SK-N-SH treated with all-trans-retinoic acid at 6 μM for 48 hours (cell line): Measurements from ENCODE around the gene ZFYVE21.

Experiments
- CSRNP3 ChIP-seq: fragments of 250-450 bp; sonication (Bioruptor Pico); IDR thresholded peaks from 2 replicates; pipeline ENCODE4 v1.5.1; 2021; ENCODE audit warnings: mild to moderate bottlenecking, moderate library complexity
- ISL1 ChIP-seq: fragments of 250-450 bp; sonication (Bioruptor Pico); IDR thresholded peaks from 2 replicates; pipeline ENCODE4 v2.1.2; 2022; ENCODE audit warnings: mild to moderate bottlenecking, moderate library complexity
- OSR1 ChIP-seq: fragments of 250-450 bp; sonication (Bioruptor Pico); IDR thresholded peaks from 2 replicates; pipeline ENCODE4 v1.8.0; 2022; ENCODE audit warnings: moderate library complexity, mild to moderate bottlenecking, inconsistent platforms
- PATZ1 ChIP-seq: fragments of 250-450 bp; sonication (Bioruptor Pico); IDR thresholded peaks from 2 replicates; pipeline ENCODE4 v1.8.0; 2020; ENCODE audit warnings: mild to moderate bottlenecking, moderate library complexity, borderline replicate concordance
- SNAI2 ChIP-seq: fragments of 250-450 bp; sonication (Bioruptor Pico); IDR thresholded peaks from 2 replicates; pipeline ENCODE4 v1.5.0; 2020; ENCODE audit warnings: mild to moderate bottlenecking, moderate library complexity
- TSHZ2 ChIP-seq: fragments of 250-450 bp; sonication (Bioruptor Pico); IDR thresholded peaks from 2 replicates; pipeline ENCODE4 v1.5.0; 2020; ENCODE audit warnings: mild to moderate bottlenecking, moderate library complexity
- ZNF565 ChIP-seq: fragments of 450-650 bp; formaldehyde crosslinking; conservative IDR thresholded peaks from 2 replicates; pipeline ENCODE4 v1.5.0; 2020; ENCODE audit warnings: low read depth, mild to moderate bottlenecking, moderate library complexity

GRCh38 chr14:103742499-103743255 is 27.1 kb downstream of the ZFYVE21 start:
- TF ChIP-seq ZNF565 (CRISPR knock-in tag): no peak
- TF ChIP-seq OSR1 (CRISPR knock-in tag): no peak
- no peak for TF ChIP-seq TSHZ2 (CRISPR knock-in tag)
- no peak for TF ChIP-seq CSRNP3 (CRISPR knock-in tag)
- TF ChIP-seq ISL1 (CRISPR knock-in tag): no peak
- TF ChIP-seq PATZ1 (CRISPR knock-in tag): no peak
- no peak for TF ChIP-seq SNAI2
